ENCODE results near the gene AAK1.
A peak's percentile ranks its signal among the peaks of the same experiment; 100 is the strongest.

Gene AAK1

DNA sequence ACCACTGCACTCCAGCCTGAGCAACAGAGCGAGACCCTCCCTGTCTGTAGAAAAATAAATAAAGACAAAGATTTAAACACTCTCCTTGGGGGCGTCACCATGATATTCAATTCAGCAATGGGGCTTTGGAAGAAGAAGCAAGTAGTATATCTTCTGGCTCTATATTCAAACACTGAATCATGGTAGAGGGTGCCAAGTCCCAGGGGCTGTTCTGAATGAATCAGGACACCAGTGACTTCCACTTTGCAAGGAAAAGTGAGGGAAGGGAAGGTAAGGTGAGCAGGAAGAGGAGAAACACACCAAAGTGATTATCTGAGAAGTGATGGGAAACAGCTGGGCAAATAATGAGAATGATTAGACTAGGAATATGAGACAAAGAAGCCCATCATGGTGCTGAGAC is 80.5 kb downstream of the AAK1 start:
- no peak overlapping the region for H3K4me3 ChIP-seq (replicated peaks; ENCODE audit: low read depth, low read length)
- DNase-seq (ENCODE audit: extremely low read depth, low read depth), result no peak
- TF ChIP-seq, protein P1, sequence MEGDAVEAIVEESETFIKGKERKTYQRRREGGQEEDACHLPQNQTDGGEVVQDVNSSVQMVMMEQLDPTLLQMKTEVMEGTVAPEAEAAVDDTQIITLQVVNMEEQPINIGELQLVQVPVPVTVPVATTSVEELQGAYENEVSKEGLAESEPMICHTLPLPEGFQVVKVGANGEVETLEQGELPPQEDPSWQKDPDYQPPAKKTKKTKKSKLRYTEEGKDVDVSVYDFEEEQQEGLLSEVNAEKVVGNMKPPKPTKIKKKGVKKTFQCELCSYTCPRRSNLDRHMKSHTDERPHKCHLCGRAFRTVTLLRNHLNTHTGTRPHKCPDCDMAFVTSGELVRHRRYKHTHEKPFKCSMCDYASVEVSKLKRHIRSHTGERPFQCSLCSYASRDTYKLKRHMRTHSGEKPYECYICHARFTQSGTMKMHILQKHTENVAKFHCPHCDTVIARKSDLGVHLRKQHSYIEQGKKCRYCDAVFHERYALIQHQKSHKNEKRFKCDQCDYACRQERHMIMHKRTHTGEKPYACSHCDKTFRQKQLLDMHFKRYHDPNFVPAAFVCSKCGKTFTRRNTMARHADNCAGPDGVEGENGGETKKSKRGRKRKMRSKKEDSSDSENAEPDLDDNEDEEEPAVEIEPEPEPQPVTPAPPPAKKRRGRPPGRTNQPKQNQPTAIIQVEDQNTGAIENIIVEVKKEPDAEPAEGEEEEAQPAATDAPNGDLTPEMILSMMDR (IDR thresholded peaks at IDR 0.05; ENCODE audit: low read depth, low read length, missing control alignments), result no peak

DNA sequence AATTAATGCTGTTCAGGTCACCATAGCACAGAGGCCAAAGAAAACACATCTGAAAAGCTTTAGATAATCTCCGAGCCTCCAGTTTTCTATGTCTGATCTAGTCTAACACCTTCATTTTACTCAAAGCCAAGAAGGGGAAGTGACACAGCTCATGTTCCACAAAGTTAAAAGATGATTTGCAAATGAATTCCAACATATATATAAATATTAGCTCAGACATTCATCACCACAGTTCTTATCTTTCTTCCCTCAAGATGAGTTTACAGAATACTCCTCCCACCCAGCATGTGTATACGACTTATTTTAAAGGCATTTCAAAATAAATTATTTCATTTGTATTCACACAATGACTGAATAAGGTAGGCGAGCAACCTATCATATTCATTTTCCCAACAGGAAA is 82.4 kb downstream of the AAK1 start:
- DNase-seq (ENCODE audit: extremely low read depth, low read depth), result no peak
- TF ChIP-seq, protein P1 (IDR thresholded peaks at IDR 0.05; ENCODE audit: low read depth, low read length, missing control alignments), result no peak
- H3K4me3 ChIP-seq (replicated peaks; ENCODE audit: low read depth, low read length), result no peak overlapping the region

DNA sequence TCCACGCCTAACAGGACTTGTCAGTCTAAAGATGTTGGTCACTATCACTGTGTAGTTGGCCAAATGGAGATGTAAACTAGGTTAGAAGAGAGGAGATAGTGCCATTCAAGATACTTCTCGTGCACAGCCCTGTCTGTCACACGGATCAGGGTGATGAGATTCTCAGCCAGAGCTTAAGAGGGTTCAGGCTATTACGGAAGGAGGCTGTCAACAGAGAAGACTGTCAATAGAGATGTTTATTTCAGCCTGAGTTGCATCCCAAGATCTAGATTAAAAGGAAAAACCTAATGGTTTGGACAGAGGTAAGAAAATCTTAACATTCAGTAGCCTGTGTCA is 83.4 kb downstream of the AAK1 start:
- TF ChIP-seq, protein P1 (IDR thresholded peaks at IDR 0.05; ENCODE audit: low read depth, low read length, missing control alignments), result no peak
- H3K4me3 ChIP-seq (replicated peaks; ENCODE audit: low read depth, low read length), result no peak overlapping the region
- DNase-seq (ENCODE audit: extremely low read depth, low read depth), result no peak

DNA sequence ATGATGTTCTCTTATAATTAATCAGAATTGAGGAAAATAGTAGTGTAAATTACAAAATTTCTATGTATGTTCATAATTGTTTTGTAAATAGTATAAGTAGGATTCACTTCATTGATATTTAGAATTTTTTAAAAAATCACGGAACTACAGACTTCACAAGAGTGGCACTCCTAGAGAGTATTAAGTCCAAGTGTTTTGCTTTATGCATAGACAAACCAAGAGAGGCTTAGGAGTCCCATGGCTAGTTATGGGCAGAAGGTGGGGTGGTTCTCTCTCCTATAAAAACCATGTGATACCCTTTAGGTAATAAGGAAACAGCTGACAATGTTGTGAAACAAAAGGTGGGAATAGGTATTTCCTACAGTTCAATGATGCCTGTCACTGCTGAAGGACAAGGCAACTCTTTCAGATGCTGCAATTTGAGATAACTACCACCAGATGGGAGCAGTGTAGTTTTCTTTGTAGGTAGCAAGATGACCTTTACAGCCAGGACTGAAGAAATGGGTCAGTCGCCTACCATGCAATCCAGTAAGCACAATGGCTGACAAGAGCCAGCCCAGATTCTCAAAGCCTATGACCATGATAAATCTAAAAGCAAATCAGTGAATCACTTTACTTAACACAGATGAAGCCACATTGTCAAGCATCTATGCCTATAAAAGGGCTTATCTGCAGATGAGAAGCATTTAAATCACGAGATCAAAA is 83.9 kb downstream of the AAK1 start:
- no peak for DNase-seq (ENCODE audit: extremely low read depth, low read depth)
- TF ChIP-seq, protein P1 (IDR thresholded peaks at IDR 0.05; ENCODE audit: low read depth, low read length, missing control alignments), result peak; percentile 59
- no peak overlapping the region for H3K4me3 ChIP-seq (replicated peaks; ENCODE audit: low read depth, low read length)

DNA sequence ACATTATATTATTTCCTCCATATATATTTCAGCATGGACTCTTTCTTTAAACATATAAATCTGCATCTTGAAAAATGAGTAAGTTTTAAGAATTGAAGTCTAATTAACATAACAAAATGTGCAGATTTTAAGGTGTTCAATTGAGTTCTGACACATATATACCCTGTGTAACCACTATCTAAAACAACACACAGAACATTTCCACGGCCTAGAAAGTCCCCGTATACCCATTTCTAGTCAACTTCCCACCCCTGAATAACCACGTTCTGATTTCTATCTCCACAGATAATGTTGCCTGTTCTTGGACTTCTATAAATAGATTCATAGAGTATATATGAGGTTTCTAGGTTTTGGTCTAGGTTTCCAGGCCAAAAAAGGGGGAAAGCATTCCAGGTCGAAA is 87.5 kb downstream of the AAK1 start:
- TF ChIP-seq, protein P1 (IDR thresholded peaks at IDR 0.05; ENCODE audit: low read depth, low read length, missing control alignments), result no peak
- DNase-seq (ENCODE audit: extremely low read depth, low read depth), result no peak
- no peak overlapping the region for H3K4me3 ChIP-seq (replicated peaks; ENCODE audit: low read depth, low read length)

DNA sequence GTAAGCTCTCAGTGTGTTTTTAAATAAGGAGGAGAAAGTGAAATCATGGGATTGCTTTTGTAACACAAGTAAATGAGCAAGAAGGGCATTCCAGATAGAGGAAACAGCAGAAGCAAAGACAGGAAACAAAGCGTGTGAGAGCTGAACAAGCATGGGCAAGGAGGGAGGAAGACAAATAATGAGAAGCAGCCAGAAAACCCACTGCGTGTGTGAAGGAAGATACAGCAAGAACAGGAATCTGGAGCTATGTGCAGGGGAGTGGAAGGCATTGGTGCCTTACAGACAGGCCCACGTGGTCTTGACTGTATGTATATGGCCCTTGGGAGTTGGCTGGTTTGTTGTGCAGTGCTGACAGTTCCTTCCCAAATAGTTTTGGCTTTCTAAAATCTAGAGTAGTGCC is 88.6 kb downstream of the AAK1 start:
- TF ChIP-seq, protein P1 (IDR thresholded peaks at IDR 0.05; ENCODE audit: low read depth, low read length, missing control alignments), result no peak
- no peak overlapping the region for H3K4me3 ChIP-seq (replicated peaks; ENCODE audit: low read depth, low read length)
- DNase-seq (ENCODE audit: extremely low read depth, low read depth), result no peak

DNA sequence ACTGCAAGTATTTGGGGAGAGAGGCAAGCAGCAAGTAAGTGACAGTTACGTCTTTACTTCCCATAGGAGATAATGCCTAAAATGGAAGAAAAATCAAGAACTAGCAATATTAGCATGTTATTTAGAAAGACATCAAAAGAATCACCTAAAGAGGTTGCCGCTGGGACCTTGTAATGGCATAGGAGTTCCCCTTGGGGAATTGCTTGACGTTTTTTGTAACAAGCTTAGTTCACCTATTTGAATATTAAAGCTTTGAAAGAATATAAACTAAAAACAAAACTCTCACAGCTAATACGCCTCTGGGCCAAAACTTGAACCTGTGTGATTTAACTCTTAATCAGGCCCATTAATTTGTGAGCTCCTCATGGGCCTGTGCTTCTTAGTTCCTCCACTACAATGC is 89.0 kb downstream of the AAK1 start:
- no peak for DNase-seq (ENCODE audit: extremely low read depth, low read depth)
- no peak overlapping the region for H3K4me3 ChIP-seq (replicated peaks; ENCODE audit: low read depth, low read length)
- TF ChIP-seq, protein P1 (IDR thresholded peaks at IDR 0.05; ENCODE audit: low read depth, low read length, missing control alignments), result no peak

All from HFF-Myc (cell line).